Measurements from ENCODE around the gene ARAP1.

ARAP1 gene

DNA sequence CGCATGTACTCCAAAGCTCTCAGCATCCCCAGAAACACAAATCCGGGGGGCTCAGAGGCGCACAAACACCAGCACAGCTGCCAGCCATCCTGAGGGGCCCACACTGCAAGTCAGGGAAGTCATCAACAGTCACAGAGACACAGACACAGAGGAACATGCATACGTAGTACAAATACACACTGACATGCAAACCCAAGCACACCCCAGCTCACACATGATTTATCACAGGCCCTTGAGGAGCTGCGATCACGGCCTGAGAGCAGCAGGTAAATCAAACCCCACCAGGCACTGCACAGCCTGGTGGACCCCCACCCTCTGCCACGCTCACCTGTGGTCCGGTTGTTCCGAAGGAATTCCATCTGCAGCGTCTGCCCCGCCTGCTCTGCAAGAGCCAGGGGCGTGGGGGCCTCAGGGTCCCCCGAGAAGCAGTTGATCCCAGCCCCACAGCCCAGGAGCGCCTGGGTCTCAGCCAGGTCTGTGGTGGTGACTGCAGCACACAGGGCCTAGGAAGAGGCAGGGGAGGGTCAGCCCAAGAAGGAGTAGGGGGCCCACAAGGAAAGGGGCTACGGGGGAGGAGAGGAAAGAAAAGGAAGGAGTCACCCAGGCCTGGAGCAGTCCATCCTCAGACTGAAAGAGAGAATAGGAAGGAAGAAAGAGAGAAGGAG, 49.5 kb downstream of the ARAP1 start:
- DNase-seq, result no peak

DNA sequence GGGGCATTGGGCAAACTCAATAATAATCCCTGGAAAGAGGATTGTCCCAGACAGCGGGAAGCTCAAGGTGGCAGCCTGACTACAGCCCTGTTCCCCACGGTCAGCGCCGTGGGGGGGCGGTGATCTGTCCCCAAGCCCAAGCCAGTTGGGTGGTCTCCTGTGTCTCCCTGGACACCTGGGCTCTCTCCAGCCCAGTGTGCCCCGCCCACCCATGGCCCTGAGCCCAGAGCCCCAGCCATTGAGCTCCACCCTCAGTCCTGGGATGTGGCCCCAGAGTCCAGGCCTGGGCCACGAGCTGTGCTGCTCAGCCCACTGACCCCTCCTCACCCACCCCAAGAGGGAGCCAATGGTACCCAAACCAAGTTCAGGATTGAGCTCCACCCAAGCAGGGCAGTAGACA, 50.1 kb downstream of the ARAP1 start:
- no peak for DNase-seq

DNA sequence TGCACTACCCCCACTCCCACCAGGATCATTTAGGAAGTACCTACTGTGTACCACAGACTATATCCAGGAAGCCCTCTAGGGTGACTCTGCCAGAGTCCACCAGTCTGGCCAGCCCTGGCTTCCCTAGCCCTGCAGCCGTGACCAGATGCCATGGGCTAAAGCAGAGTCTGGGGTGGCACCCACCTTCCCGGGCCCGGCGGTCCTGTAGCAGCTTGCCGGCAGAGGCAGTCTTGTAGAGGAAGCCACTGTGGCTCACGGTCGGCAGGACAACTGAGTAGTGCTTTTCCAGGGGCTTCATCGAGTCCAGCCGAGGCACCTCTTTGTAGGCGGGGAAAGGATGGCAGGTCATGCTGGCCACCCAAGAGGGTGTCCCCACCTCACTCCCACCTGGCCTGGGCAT, 50.7 kb downstream of the ARAP1 start:
- DNase-seq, result no peak

DNA sequence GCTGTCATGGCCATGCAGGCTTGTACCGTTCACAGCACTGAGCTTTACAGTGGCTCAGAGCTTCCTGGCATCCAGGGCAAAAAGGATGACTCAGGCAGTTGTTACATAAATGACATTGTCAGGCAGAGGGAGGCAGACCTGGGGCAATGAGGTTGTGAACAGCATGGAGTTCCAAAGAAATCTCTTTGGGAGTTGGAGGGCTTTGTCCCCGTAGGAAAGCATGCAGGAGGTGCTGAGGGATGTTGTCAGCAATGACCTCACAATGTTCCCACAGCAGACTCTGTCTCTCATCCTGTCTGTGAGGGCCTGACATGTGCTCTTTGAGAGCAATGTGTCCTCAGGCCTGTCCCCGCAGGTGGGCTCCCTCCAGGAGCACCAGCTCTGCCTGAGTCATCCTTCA, 52.1 kb downstream of the ARAP1 start:
- DNase-seq, result peak; percentile 53

DNA sequence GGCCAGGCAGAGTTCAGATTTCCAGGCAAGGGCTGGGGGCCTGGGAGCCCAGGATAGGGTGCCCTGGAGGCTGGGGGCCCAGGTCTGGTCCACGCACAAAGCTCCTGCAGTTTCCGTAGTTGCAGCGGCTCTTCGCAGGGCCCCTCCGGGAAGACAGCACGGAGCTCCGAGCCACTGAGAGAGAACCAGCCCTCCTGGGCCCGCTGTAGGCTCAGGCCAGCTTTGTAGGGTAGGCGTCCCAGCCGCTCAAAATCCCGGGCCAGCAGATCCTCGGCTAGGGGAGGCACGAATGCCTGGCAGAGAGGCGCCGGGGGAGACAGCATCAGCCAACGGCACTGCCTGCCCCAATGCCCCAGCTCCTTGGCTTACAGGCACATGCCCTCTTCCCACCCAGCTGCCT, 54.4 kb downstream of the ARAP1 start:
- DNase-seq, result no peak

DNA sequence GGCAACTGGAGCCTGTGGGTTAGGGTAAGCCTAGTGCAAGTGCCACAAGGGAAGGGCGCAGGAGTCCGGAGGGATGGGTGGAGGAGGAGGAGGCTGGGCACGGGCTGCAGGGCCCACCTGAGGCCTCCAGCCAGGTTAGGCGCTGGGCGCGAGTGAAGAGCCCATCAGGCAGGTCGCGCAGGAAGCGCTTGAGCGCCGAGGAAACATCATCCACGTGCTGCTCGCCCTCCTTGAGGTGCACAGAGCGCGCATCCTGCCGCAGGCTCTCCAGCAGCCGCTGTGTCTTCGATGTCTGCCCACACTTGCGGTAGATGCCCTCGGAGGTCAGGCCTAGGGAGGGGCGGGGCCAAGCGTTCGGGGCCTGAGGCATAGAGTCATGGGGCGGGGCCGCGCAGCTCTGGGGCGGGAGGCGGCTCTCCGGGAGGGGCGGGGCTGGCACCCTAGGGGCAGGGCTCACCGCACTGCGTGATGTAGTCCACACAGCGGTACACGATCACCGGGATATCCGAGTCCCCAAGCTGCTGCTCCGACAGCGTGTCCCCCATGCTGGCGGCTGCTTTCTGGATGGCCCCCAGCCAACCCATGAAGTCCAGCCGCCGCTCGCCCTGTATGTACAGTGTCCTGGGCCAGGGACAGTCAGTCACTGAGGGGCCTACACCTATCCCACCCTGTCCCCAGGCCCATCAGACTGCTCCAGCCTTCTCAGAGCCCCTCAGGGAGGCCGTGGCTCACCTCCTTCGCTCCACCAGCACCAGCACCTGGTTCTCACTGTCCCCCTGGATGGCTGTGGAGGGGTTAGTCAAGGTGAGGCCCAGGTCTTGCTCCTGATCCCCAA, 55.1 kb downstream of the ARAP1 start:
- peak; percentile 24 for DNase-seq

DNA sequence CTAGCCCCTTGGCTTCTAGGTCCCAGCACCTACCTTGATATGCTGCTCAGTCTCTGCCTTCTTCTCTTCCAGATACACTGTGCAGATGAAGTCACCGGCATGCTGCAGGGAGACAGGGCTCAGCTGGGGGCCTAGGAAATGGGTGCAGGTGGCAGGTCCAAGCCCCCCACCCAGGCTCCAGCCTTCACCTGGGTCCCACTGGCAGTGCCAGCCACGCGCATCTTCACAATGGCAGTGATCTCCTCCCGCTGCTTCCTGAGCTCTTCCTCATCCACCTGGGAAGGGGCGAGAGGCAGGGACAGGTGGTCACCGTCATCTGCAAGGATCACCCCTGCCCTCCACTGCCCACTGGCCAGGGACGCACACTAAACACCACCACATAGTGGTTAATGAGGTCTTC, 56.9 kb downstream of the ARAP1 start:
- DNase-seq, result no peak

DNA sequence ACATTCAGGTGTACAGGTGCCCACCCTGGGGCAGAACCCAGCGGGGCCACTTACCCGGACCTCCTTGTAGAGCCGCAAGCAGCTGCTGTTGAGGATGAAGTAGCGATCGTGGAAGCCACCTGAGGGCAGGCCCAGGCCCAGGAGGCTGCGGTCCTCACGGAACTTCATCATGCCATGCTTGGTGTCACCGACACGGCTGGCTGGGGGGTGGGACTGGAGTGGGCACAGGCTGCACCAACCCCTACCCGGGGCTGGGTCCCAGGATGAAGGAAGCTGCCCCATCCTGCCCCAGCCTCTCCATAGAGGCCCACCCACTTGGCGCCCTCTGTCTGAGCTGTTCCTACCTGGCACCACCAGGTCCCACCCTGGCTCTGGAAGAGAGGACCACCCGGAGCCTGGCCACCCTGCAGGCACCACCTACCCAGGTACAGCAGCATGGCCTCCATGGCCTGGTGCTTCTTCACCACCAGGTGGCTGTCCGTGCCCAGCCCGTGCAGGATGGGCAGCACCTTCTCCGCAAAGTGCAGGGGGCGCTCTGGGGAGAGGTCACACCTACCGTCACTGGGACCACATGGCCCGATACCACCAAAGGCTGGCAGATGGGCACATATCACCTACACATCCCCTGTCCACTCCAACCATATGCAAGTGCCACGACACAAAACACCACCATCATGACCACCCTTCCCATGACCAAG, 58.8 kb downstream of the ARAP1 start:
- no peak for DNase-seq

DNA sequence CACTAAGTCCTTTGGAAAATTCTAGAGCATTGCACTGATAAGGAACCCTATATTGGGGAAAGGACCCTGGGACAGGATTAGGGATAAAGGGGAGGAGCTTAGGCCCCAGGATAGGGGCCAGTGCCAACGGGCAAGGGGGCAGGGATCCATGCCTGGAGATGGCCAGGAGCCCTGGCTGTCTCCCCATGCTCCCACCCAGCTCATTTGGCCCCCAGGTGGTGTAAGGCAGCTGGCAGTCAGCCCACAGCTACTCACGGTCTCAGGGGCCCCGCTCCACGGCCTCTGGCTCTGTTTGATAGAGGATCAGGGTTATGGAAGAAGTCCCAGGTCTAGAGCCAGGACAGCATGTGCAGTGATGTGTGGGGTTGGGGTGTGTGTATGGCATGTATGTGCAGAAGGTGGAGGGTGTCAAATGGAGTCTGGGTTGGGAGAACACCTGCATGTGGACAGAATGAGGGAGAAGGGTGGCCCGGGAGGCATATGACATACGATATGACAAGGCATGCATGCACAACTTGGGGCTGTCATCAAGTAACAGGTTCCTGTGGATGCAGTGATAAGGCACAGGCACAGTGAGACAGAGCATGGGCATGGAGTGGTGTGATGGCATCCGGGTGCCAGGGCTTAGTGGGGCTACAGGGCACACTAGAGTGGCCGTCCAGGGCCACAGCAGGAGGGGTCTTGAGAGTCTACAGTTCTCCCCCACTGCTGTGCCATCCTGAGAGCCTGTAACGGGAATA, 59.5 kb downstream of the ARAP1 start:
- DNase-seq, result no peak

DNA sequence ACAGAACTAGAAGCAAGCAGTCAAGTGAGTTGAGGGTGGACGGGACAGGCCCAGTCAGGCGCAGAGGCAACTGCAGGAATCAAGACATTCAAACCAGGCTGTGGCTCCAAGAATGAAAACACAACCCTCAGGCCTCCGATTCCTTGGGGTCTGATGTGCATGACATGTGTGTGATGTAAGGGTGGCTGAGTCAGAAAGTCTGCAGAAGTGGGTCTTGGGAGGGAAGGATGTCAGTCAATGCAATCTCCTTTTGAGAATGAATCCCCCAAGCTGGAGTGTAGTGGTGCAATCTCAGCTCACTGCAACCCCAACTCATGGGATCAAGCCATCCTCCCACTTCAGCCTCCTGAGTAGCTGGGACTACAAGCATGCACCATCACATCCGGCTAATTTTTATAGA, 62.0 kb downstream of the ARAP1 start:
- DNase-seq, result no peak

DNA sequence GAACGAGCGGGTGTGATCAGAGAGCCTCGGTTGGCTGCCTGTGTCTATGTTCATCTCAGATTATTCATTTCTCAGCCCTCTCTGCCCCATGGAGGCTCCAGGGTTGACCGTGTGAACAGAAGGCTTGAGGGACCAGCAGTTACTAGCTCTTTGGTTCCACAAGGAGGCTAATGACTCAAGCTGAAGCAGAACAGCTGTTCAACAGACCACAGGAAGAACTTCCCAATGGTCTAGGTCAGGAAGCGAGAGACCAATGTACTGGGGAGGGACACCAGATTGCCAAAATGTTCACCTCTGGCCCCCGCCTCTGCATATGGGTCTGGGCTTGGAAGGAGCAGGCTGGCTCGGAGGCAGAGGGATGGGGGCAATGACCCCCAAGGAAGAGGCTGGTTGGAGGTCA, 63.3 kb downstream of the ARAP1 start:
- DNase-seq, result no peak

DNA sequence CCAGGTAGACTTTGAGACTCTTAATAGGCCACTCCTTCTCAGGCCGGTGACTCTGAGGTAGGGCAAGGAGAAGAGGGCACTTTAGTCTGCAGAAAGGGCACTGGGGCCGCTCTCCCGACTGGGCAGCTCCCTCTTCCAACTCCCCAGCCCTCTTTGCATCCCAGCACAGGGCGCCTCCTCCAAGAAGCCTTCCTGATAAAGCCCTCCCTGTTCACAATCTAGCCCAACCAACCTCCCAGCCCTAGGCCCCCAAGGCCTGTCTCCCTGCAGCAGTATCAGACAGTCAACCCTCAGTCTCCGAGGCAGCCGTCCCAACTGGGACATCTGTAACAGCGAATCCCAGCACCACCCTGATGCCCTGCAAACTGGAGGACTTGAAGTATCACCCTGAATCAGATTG, 63.7 kb downstream of the ARAP1 start:
- no peak for DNase-seq

DNA sequence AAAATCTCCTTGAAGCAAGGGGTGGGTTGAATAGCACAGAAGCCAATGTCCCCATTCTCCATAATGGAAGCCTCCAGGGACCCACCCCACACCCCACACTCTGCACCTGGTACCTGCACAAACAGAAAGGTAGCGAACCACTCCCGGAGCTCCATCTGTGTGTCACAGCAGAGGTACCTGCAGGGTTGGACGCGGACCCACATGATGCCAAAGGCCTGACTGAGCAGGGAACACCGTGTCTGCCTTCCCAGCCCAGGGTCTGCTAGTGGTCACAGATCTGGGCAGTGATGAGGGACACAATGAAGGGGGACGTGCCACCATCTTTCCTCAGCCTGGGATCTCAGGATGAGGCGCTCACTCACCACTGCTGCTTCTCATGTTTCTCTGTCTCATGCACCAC, 64.9 kb downstream of the ARAP1 start:
- DNase-seq, result no peak

DNA sequence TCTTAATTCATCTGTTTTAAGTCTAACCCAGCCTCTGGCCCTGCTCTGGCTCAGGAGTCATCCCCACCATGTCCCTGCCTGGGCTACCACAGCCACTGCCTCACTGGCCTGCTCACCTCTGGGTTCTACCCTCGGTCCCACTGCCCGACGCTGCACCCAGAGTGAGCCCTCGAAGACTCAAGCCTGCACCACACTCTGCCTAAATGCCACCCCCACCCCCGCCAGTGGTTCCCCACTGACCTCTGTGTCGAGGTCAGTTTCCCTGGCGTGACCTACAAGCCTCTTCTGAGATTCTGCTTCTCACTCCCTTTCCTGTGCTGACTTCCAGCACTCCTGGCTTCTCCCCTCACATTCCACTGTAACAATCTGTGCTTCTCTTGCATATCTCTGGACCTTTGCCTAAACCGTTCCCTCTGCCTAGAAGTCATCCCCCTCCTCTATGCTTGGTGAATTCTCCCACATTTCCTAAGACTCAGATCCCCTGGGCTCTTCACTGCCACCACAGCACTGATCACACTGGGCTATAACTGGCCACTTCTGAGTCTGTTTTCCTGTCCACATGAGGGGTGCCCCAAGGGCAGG, 65.5 kb downstream of the ARAP1 start:
- DNase-seq, result no peak

DNA sequence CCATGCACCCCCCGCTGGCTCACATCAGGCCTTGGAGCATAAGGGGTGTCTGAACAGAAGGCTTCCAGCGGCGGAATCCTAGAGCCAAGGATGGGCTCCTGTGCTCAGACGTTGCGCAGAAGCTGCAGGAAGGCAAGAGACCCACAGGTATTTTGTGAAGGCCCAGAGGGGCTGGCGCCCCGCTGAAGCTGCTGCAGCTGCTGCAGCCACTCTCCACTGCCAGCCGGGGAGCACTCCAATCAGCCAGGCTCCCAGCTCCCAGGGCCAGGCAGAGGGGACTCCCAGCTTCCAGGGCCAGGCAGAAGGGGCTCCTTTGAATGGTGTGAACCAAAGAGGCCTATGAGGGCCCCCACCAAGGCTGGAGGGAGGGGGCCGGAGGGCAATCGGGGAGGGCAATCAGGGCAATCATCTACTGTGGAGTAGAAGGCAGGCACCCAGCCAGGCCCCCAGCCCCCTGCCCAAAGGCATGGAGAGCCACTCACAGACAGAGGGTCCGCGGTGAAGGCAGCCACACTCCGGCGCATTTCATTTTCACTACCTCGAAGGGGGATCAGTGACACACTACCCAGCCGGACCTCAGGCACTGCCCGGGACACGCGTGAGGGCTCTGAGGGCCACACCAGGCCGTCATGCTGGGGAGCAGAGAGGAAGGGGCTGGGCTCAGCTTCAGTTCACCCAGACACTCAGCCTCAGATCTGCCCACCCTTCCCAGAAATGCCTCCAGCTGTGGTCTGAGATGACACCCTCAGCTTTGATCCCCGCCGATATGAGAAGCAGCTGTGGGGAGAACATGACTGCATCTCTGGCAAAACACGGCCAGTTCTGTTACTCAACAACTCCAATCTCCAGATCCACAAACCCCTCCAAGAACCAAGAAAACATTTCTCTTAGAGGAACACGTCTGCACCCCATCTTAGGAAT, 66.4 kb downstream of the ARAP1 start:
- DNase-seq, result no peak

DNA sequence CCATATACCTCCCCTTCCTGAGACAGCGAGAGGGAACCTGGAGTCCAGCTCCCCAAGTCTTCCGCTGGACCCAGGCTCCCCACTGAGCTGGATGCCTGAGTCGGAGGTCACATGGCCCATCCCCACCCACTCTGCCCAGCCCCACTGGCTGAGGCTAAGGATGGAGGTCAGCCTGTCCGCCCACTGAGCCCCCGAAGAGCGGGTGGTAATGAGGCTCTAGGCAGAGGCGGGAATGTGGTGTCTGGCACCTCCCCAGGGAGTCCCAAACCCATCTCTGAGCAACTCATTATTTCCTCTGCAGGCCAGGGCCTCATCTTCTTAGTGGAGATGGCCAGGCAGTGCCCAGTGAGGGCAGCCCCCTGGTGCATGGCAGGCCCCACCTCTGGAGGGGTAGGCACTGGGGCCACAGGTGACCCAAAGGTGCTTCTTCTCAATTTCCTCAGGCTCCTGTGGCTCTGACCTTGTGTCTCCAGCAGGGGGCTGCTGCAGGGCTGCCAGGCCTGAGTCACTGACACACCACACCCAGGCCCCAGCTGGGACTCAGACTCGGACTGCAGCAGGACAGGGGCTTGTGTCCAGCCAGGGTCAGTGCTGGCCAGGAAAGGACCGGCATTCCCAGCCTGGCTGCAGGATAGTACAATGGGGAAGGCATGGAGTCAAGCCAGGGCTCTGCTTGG, 67.8 kb downstream of the ARAP1 start:
- DNase-seq, result peak; percentile 71

DNA sequence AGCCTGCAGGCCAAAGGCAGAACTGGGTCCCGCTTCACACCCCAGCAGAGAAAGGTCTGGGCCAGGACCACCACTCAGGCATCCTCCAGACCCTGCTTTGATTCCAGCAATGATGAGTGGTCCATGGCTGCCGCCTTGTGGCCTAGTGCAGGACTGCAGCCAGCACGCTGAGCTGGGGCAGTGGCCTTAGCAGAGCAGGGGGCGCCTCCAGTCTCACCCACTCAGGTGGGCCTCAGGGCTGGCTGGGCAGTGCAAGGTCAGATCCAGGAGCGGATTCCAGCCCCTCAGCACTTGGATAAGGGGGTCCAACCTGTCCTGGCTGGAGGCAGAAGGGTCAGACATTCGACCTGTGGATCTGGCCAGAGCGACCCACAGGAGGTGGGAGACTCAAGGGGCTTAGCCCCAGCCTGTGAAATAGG, 68.4 kb downstream of the ARAP1 start:
- DNase-seq, result peak; percentile 37

DNA sequence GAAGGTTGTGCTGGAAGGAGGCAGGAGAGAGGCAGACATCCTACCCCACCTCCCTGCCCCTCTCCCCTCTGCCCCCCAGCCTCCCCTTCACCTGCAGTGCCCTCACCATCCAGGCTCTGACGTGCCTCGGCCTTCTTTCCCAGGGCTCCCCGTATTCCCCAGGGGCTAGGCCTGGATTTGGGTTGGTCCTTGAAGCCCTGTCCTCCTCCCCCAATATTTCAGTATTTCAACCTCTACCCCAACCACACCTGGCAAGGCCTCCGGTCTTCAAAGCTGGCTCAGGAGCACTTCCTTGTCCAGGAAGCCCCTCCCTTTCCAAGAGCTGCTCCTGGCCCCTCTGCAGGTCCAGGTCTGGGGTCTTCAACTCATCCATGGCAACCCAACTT, 69.4 kb downstream of the ARAP1 start:
- no peak for DNase-seq

DNA sequence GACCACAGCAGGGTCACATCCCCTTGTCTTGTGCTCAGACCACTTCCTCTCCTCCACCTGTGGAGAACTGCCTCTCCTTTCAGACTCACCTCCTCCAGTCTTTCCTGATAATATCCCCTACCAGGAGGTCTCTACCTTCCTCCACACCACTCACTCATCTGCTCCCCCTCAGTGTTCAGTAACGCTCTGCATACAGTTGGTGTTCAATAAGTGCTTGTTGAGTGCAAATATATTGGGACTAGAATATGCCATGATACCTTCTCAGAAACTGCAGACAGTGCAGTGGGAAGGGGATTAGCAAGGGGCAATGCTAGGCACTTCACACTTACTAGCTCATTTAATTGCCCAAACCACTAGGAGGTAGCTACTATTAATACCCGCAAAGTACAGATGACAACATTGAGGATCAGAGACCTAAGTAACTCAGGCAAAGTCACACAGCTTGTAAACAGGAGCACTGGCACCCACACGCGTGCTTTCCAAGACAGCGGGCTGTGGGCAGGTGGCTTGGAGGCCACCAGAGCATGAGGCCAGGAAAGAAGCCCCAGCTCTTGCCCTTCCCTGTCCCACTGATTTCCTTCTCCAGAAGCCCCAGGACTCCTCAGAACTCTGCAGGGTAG, 69.9 kb downstream of the ARAP1 start:
- DNase-seq, result no peak

DNA sequence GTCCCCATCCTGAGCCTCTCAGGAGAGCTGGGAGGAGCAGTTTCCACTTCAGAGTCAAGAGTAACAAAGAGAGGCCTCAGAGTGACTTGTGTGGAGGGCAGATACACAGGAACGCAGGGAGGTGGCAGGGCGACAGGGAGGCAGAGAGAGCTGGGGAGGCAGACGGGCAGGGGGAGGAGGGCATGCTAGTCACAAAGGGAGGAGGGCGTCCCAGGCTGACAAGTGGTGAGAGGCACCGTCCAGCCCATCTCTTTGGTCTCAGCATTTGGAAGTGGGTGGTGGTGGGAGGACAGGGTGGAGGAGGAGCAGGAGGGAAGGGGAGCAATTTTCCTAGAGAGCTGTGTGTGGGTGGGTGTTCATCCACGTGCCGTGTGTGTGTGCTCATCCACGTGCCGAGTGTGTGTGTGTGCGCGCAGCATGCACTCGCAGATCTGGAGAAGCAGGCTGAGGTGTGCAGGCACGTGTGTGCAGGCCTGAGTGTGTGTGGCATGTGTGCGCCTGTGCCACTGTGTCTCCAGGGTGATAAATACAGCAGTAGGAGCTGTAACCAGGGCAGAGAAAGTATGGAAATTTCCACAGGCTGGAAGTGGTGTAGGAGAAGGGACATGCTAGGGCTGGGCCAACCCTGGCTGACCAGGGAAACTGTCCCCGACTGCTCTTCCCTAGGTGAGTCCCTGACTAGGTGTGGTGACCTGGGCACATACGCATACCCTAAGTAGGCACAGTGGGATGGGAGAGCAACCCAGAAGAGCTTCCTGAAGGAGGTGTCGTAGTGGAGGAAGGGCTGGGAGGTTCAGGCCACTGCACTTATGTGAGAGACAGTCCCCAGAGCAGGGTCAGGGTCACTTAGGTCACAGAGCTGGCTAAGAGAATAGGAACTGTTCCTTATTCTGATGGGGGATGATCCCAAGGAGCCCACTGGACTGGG, 70.7 kb downstream of the ARAP1 start:
- DNase-seq, result no peak
